Esophagus muscularis mucosa (tissue), 4 donors: Measurements from ENCODE around the gene ABHD8. TPM values are rescaled to one million over a fixed set of nuclear protein-coding genes. Genes with fewer than 3 reads are reported as not detected.
A peak's percentile ranks its signal among the peaks of the same experiment; 100 is the strongest.

ENCODE experiments used
- DNase-seq: peaks from one replicate; pipeline ENCODE4 v3.0.0-alpha.2; 2017; ENCODE audit errors: extremely low spot score
- H3K27ac ChIP-seq, 4 donors: fragments of 200-600 bp; sonication (generic); replicated peaks in 1 of 4; 1 replicate in 3 of 4; 2 replicates in 1 of 4; pipeline ENCODE4 v1.5.1; 2016 to 2019; ENCODE audit warnings: mild to moderate bottlenecking in 1 of 4
- H3K27me3 ChIP-seq, 4 donors: fragments of 200-600 bp; sonication (generic); one replicate each; pipeline versions ENCODE4 v1.5.1 to v1.6.0; 2016 to 2019
- H3K36me3 ChIP-seq, 4 donors: fragments of 200-600 bp; sonication (generic); one replicate each; pipeline ENCODE4 v1.5.1; 2016 to 2019
- H3K4me1 ChIP-seq, 4 donors: fragments of 200-600 bp; sonication (generic); one replicate each; pipeline ENCODE4 v1.5.1; 2016 to 2019
- H3K4me3 ChIP-seq, 4 donors: fragments of 200-600 bp; sonication (generic); 1 replicate in 2 of 4; 2 replicates in 2 of 4; pipeline ENCODE4 v1.5.1; 2016 to 2019; ENCODE audit warnings: mild to moderate bottlenecking in 4 of 4, moderate library complexity in 1 of 4
- H3K9me3 ChIP-seq, 4 donors: fragments of 200-600 bp; sonication (generic); 1 replicate in 3 of 4; 2 replicates in 1 of 4; pipeline ENCODE4 v1.5.1; 2016 to 2019
- CTCF ChIP-seq, 3 experiments: fragments of 200-600 bp in 2 of 3; fragments of 450-650 bp in 1 of 3; sonication (generic) in 2 of 3; IDR thresholded peaks; one replicate each; pipeline ENCODE4 v1.5.1; 2017 to 2019; ENCODE audit warnings: antibody characterized with exemption in 3 of 3, mild to moderate bottlenecking in 2 of 3, moderate library complexity in 1 of 3
- EP300 ChIP-seq: sonication (generic); formaldehyde crosslinking; IDR thresholded peaks from one replicate; pipeline ENCODE4 v1.6.1; 2017; ENCODE audit warnings: antibody characterized with exemption
- POLR2A ChIP-seq: fragments of 450-650 bp; IDR thresholded peaks from one replicate; pipeline ENCODE4 v1.6.1; 2017; ENCODE audit warnings: antibody characterized with exemption, moderate library complexity, mild to moderate bottlenecking, low read depth
- POLR2AphosphoS5 ChIP-seq, 2 donors: sonication (generic); formaldehyde crosslinking; IDR thresholded peaks; one replicate each; pipeline ENCODE4 v1.6.1; 2017; ENCODE audit warnings: antibody characterized with exemption in 2 of 2
- WGBS: methylation state at CpG from one replicate; pipeline ENCODE4 v1.1.5; 2018; 5-methylcytosine and 5-hydroxymethylcytosine counted together
- intact Hi-C: fragments of 100-400 bp; cut with DNase I; formaldehyde crosslinking; loops from one replicate; pipeline ENCODE4 v1.15.1; 2023
- total RNA-seq, 4 donors: library from RNA; depleted of rRNA; stranded (reverse); fragments of >200 nt; gene quantifications; one replicate each; pipeline versions ENCODE4 v1.1.0 to v1.2.1, GENCODE V29; 2016

Gene ABHD8
- total RNA-seq, 4 donors from 2014 or later = 14.7 to 35.4 (median 28.1) TPM

GRCh38 chr19:17338433-17339078 lies 35.3 kb upstream of the ABHD8 start:
- Histone ChIP-seq H3K9me3 (no peaks in the 10 kb centered on the region), H3K4me1 (peaks cover 30 to 52% (median 45%) of the 10 kb centered on the region in 4 donors), H3K27me3 (no peaks in the 10 kb centered on the region), H3K4me3 (peak overlapping the region; percentile 74 to 93 (median 84)), H3K36me3 (peaks cover 0 to 31% (median 15%) of the 10 kb centered on the region in 4 donors), H3K27ac (no peak overlapping the region)
- intact Hi-C loops = no loop called here
- 93% methylated on average over 11 of the region's 30 CpGs for WGBS
- TF ChIP-seq CTCF (IDR thresholded peaks at IDR 0.05) = no peak
- no peak for TF ChIP-seq POLR2AphosphoS5 (IDR thresholded peaks at IDR 0.05)
- TF ChIP-seq POLR2A = no peak
- DNase-seq = no peak

GRCh38 chr19:17337675-17338432 lies 34.6 kb upstream of the ABHD8 start:
- H3K4me3 ChIP-seq = peak overlapping the region; percentile 74 to 93 (median 84)
- TF ChIP-seq EP300 = no peak
- no peak for TF ChIP-seq CTCF (IDR thresholded peaks at IDR 0.05)
- TF ChIP-seq POLR2A = no peak
- peaks cover 0 to 2% (median 0%) of the 10 kb centered on the region in 4 donors for H3K27me3 ChIP-seq
- H3K4me1 ChIP-seq = peaks cover 31 to 59% (median 49%) of the 10 kb centered on the region in 4 donors
- H3K9me3 ChIP-seq = no peaks in the 10 kb centered on the region
- 3% methylated on average over 12 of the region's 50 CpGs for WGBS
- no peak for DNase-seq
- H3K36me3 ChIP-seq = peaks cover 0 to 32% (median 15%) of the 10 kb centered on the region in 4 donors
- peak overlapping the region; percentile 91 to 98 (median 96) for H3K27ac ChIP-seq
- intact Hi-C loops = no loop called here

- Histone ChIP-seq H3K27ac (peak within 1 kb of the TSS; percentile 91 to 98 (median 96)), H3K27me3 (peaks cover 0 to 9% (median 0%) of the 10 kb centered on the region in 4 donors), H3K4me3 (peak within 1 kb of the TSS; percentile 74 to 93 (median 84)), H3K4me1 (peaks cover 31 to 61% (median 51%) of the 10 kb centered on the region in 4 donors), H3K9me3 (no peaks in the 10 kb centered on the region), H3K36me3 (peaks cover 0 to 29% (median 13%) of the 10 kb centered on the region in 4 donors)
- 0% methylated on average over 33 of the region's 41 CpGs for WGBS
- no peak for TF ChIP-seq POLR2A
- TF ChIP-seq POLR2AphosphoS5 (IDR thresholded peaks at IDR 0.05) = peak; percentile 74 to 84
- no peak for TF ChIP-seq EP300
- TF ChIP-seq CTCF (IDR thresholded peaks at IDR 0.05) = peak in 1 of 3 experiments; percentile 17
- peak; percentile 99 for DNase-seq
- intact Hi-C loops = no loop called here
These were observed 33.8 kb upstream of the ABHD8 start, which contains the start of gene GTPBP3 for GRCh38 chr19:17336872-17337674. Gene GTPBP3, plus strand, starts transcription at chr19:17337553. Its CDS starts 59 bp downstream, at chr19:17337612.

- 67% methylated on average over 10 of the region's 10 CpGs for WGBS
- Histone ChIP-seq H3K27ac (peak overlapping the region in 2 of 4 donors; percentile 68 to 98), H3K4me1 (peaks cover 31 to 56% (median 49%) of the 10 kb centered on the region in 4 donors)
These were observed 32.4 kb upstream of the ABHD8 start for GRCh38 chr19:17335575-17335974.

More at GRCh38 chr19:17335575-17335974, 32.4 kb upstream of the ABHD8 start:
- TF ChIP-seq EP300 = no peak
- TF ChIP-seq POLR2A = no peak
- TF ChIP-seq POLR2AphosphoS5 (IDR thresholded peaks at IDR 0.05) = no peak
- no peak for TF ChIP-seq CTCF (IDR thresholded peaks at IDR 0.05)
- peaks cover 0 to 21% (median 10%) of the 10 kb centered on the region in 4 donors for H3K36me3 ChIP-seq
- H3K9me3 ChIP-seq = no peaks in the 10 kb centered on the region
- peak overlapping the region in 2 of 4 donors; percentile 78 to 90 for H3K4me3 ChIP-seq
- intact Hi-C loops = no loop called here
- peaks cover 0 to 18% (median 0%) of the 10 kb centered on the region in 4 donors for H3K27me3 ChIP-seq
- no peak for DNase-seq
